ENCODE results near the gene TMC2. TPM values are rescaled to one million over a fixed set of nuclear protein-coding genes. Genes with fewer than 3 reads are reported as not detected.
A peak's percentile ranks its signal among the peaks of the same experiment; 100 is the strongest.
"Not testable (repeated sequence)": the region's sequence is repeated elsewhere in the genome, so short reads cannot be mapped to it uniquely, and the experiment has no call there.

Gene TMC2, protein sequence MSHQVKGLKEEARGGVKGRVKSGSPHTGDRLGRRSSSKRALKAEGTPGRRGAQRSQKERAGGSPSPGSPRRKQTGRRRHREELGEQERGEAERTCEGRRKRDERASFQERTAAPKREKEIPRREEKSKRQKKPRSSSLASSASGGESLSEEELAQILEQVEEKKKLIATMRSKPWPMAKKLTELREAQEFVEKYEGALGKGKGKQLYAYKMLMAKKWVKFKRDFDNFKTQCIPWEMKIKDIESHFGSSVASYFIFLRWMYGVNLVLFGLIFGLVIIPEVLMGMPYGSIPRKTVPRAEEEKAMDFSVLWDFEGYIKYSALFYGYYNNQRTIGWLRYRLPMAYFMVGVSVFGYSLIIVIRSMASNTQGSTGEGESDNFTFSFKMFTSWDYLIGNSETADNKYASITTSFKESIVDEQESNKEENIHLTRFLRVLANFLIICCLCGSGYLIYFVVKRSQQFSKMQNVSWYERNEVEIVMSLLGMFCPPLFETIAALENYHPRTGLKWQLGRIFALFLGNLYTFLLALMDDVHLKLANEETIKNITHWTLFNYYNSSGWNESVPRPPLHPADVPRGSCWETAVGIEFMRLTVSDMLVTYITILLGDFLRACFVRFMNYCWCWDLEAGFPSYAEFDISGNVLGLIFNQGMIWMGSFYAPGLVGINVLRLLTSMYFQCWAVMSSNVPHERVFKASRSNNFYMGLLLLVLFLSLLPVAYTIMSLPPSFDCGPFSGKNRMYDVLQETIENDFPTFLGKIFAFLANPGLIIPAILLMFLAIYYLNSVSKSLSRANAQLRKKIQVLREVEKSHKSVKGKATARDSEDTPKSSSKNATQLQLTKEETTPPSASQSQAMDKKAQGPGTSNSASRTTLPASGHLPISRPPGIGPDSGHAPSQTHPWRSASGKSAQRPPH
- not detected for total RNA-seq

DNA sequence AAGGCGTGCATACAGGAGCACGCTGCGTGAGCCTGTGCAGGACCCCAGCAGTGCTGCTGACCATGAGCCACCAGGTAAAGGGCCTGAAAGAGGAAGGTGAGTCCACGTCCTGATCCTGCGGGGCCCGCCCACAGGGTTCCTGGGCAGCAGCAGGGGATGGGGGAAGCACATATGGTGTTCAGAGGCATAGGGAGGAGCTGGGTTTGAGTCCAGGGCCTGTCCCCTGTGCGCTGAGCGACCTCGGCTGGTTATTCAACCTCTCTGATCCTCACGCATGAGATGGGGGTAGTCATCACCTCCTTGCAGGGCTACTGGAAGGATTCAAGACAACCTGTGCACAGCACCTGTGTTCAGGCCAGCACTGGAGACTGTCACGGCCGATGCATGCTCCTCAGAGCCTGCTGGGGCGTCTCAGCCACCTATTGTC lies at the start of gene TMC2:
Gene TMC2 (plus strand): TSS at position 14 of the 427 bp plus-strand sequence. CDS start 49 bp downstream, at position 63.
- Mint-ChIP-seq H3K27me3 (peaks cover 37% of the 10 kb centered on the region), H3K4me3 (no peak within 1 kb of the TSS), H3K36me3 (no peaks in the 10 kb centered on the region), H3K9me3 (no peaks in the 10 kb centered on the region), H3K27ac (no peak within 1 kb of the TSS), H3K4me1 (ENCODE audit: low read depth) (no peaks in the 10 kb centered on the region)
- POLR2A ChIA-PET = no interaction called here
- DNase-seq = no peak
- CTCF ChIA-PET = interaction anchor here (0.7 kb wide), 1 partner anchor 13 kb away, joined by 3 read pairs; no protein-coding TSS in a partner anchor
- intact Hi-C loops (cut with micrococcal nuclease) = no loop called here

GRCh38 chr20:2502808-2503384 lies 33.5 kb upstream of the TMC2 start:
- intact Hi-C loops (cut with micrococcal nuclease); H3K9me3 Mint-ChIP-seq; H3K27ac Mint-ChIP-seq; POLR2A ChIA-PET; H3K4me3 Mint-ChIP-seq; H3K4me1 Mint-ChIP-seq (ENCODE audit: low read depth); H3K27me3 Mint-ChIP-seq; DNase-seq: not testable (repeated sequence)
- CTCF ChIA-PET = interaction anchor here (2.1 kb wide), 1 partner anchor 18 kb away, joined by 8 read pairs; no protein-coding TSS in a partner anchor
- H3K36me3 Mint-ChIP-seq = peaks cover 16% of the 10 kb centered on the region

DNA sequence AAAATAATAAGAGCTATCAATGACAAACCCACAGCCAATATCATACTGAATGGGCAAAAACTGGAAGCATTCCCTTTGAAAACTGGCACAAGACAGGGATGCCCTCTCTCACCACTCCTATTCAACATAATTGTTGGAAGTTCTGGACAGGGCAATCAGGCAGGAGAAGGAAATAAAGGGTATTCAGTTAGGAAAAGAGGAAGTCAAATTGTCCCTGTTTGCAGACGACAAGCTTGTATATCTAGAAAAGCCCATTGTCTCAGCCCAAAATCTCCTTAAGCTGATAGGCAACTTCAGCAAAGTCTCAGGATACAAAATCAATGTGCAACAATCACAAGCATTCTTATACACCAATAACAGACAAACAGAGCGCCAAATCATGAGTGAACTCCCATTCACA lies 31.6 kb upstream of the TMC2 start:
- H3K27me3 Mint-ChIP-seq, H3K4me3 Mint-ChIP-seq, POLR2A ChIA-PET, DNase-seq, H3K27ac Mint-ChIP-seq, H3K9me3 Mint-ChIP-seq, H3K36me3 Mint-ChIP-seq: not testable (repeated sequence)
- CTCF ChIA-PET = interaction anchor here (1.3 to 1.8 kb wide), 2 partner anchors 15 to 17 kb away, joined by 4 to 6 read pairs; no protein-coding TSS in a partner anchor
- intact Hi-C loops (cut with micrococcal nuclease) = loop anchor here (5.0 kb wide), 1 partner anchor 147 kb away; the partner anchor contains the start of gene NOP56
- peaks cover 17% of the 10 kb centered on the region for H3K4me1 Mint-ChIP-seq (ENCODE audit: low read depth)

- H3K36me3 Mint-ChIP-seq, DNase-seq, H3K27ac Mint-ChIP-seq, POLR2A ChIA-PET, H3K4me3 Mint-ChIP-seq, H3K9me3 Mint-ChIP-seq, H3K27me3 Mint-ChIP-seq: not testable (repeated sequence)
- CTCF ChIA-PET = interaction anchor here (9.3 kb wide), 1 partner anchor 16 kb away, joined by 134 read pairs; no protein-coding TSS in a partner anchor
- peaks cover 17% of the 10 kb centered on the region for H3K4me1 Mint-ChIP-seq (ENCODE audit: low read depth)
- intact Hi-C loops (cut with micrococcal nuclease) = loop anchor here (5.0 kb wide), 1 partner anchor 146 kb away; the partner anchor contains the start of gene NOP56
Observed at GRCh38 chr20:2506426-2506825, 29.9 kb upstream of the TMC2 start.

DNA sequence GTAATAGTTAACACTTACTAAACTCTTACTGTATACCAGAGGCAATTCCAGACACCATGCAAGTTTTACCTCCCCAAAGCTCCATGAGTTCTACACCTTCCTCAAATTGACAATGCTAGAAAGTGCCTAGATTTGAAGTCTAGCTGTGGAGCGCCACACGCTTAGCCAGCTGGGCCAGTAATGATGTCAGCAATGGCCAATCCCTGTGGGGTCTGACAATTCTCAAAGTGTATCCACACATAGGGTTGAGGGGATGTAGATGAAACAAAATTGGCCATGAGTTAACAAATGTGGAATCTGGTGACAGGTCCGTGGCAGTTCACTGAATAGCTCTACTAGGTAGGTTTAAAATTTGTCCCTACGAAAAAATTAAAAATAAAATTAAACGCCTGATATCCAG lies 28.9 kb upstream of the TMC2 start:
- intact Hi-C loops (cut with micrococcal nuclease) = loop anchor here (5.0 kb wide), 1 partner anchor 145 kb away; the partner anchor contains the start of gene NOP56

DNA sequence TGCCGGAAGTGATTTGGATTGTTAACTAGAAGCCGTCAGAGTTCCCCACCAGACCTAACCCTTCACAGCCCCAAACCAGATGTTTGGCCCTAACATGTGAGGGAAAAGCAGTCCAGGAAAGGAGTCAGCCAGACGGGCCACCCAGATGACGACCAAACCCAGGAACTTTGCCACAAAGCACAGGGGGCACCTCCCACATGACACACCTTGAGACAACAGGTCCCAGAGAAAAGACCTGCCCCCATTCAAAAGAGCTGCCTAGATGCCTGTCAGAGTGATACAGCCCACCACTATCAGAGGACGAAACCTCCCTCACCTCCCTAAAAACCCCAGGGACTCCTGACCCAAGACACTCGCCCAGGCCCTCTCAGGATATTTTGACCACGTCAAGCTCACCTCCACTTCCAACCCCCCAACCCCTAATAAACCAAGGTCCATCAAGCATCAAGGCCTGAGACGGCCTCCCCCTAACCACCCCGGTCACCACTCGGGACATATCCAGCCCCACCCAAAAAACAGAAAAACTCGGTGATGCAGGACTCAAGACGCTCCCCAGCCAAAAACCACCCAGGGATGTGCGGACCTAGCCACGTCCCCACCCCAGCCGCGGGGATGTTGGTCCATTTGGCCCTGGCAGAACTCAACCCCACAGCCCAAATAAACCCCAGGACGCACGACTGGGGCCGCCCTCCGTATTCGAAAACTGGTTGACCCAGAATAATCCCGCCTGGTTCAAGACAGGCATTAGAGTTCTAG lies 28.3 kb upstream of the TMC2 start:
- CTCF ChIA-PET = interaction anchor here (1.1 to 9.3 kb wide), 2 partner anchors 14 to 37 kb away, joined by 6 to 134 read pairs; partner anchors contain the start of gene SNRPB
- H3K4me3 Mint-ChIP-seq = peak overlapping the region; percentile 100
- H3K27ac Mint-ChIP-seq = peak overlapping the region; percentile 94
- H3K4me1 Mint-ChIP-seq (ENCODE audit: low read depth) = peaks cover 17% of the 10 kb centered on the region
- no peaks in the 10 kb centered on the region for H3K9me3 Mint-ChIP-seq
- DNase-seq = no peak
- intact Hi-C loops (cut with micrococcal nuclease) = loop anchor here (5.0 kb wide), 1 partner anchor 144 kb away; the partner anchor contains the start of gene NOP56
- H3K27me3 Mint-ChIP-seq = peaks cover 7% of the 10 kb centered on the region
- POLR2A ChIA-PET = interaction anchor here (1.8 kb wide), 1 partner anchor 38 kb away, joined by 10 read pairs; the partner anchor contains the start of gene SNRPB
- peaks cover 1% of the 10 kb centered on the region for H3K36me3 Mint-ChIP-seq

More for the DNA sequence above, 28.9 kb upstream of the TMC2 start:
- peak overlapping the region; percentile 100 for H3K4me3 Mint-ChIP-seq
- DNase-seq = no peak
- CTCF ChIA-PET = interaction anchor here (1.1 to 9.3 kb wide), 2 partner anchors 15 to 37 kb away, joined by 6 to 134 read pairs; partner anchors contain the start of gene SNRPB
- H3K36me3 Mint-ChIP-seq = peaks cover 1% of the 10 kb centered on the region
- H3K4me1 Mint-ChIP-seq (ENCODE audit: low read depth) = peaks cover 17% of the 10 kb centered on the region
- peaks cover 7% of the 10 kb centered on the region for H3K27me3 Mint-ChIP-seq
- no peak overlapping the region for H3K27ac Mint-ChIP-seq
- no peaks in the 10 kb centered on the region for H3K9me3 Mint-ChIP-seq
- POLR2A ChIA-PET = interaction anchor here (1.8 kb wide), 1 partner anchor 37 kb away, joined by 10 read pairs; the partner anchor contains the start of gene SNRPB

DNA sequence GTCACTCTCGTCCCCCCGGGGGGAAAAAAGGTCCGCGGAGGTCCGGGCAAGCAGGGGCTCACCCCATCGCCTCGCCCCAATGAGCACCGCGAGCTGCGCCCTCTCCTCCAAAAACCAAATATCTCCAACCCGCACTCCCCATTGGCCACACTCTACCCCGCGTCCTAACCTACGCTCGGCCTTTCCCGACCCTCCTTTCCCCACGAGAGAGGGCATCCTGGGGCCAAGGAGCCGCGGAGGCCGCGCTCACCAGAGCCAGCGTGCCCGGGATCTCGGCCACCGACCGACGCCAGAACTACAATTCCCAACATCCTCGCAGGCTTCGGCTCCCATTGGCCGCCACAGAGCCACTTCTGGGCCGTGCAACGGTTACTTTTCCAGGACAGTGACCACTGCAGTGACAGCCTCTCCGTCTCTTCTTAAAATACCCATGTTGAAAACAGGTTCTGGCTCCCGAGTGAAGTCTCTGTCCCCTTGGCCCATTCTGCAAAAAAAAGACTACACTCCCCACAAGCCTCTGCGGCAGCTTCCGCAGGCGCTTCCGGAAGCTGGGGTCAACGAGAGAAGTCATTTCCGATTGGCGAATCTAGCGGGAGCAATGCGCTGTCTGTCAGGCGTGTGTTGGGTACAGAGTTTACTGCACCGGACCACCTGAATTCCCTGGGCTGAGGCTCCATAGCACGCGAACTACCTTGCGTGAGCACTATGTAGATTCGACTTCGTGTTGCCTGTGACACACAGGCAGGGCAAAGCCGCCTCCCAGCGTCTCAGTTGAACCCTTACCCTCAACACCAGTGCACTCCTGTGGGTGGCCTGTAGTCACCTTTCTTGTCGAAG lies 27.5 kb upstream of the TMC2 start, which contains the start of gene ZNF343:
Gene ZNF343 (minus strand): TSS at position 285 of the 837 bp plus-strand sequence. CDS start 15,020 bp downstream, outside the sequence.
- Mint-ChIP-seq H3K4me1 (ENCODE audit: low read depth) (peaks cover 17% of the 10 kb centered on the region), H3K36me3 (peaks cover 1% of the 10 kb centered on the region), H3K4me3 (peak within 1 kb of the TSS; percentile 100), H3K27me3 (peaks cover 8% of the 10 kb centered on the region), H3K27ac (peak within 1 kb of the TSS; percentile 94), H3K9me3 (no peaks in the 10 kb centered on the region)
- ChIA-PET CTCF (interaction anchor here (9.3 kb wide), 1 partner anchor 14 kb away, joined by 134 read pairs; no protein-coding TSS in a partner anchor), POLR2A (interaction anchor here (1.0 to 1.8 kb wide), 3 partner anchors 10 to 38 kb away, joined by 3 to 10 read pairs (median 4); partner anchors contain the start of gene SNRPB)
- peak; percentile 86 for DNase-seq
- intact Hi-C loops (cut with micrococcal nuclease) = loop anchor here (1.0 to 5.0 kb wide), 3 partner anchors 15 to 143 kb away; partner anchors contain the start of genes NOP56 and SNRPB

GRCh38 chr20:2509468-2509781 lies 26.9 kb upstream of the TMC2 start:
- intact Hi-C loops (cut with micrococcal nuclease) = loop anchor here (1.0 to 5.0 kb wide), 3 partner anchors 15 to 143 kb away; partner anchors contain the start of genes NOP56 and SNRPB
- CTCF ChIA-PET = interaction anchor here (9.3 kb wide), 1 partner anchor 13 kb away, joined by 134 read pairs; no protein-coding TSS in a partner anchor
- H3K4me1 Mint-ChIP-seq (ENCODE audit: low read depth) = peaks cover 17% of the 10 kb centered on the region

DNA sequence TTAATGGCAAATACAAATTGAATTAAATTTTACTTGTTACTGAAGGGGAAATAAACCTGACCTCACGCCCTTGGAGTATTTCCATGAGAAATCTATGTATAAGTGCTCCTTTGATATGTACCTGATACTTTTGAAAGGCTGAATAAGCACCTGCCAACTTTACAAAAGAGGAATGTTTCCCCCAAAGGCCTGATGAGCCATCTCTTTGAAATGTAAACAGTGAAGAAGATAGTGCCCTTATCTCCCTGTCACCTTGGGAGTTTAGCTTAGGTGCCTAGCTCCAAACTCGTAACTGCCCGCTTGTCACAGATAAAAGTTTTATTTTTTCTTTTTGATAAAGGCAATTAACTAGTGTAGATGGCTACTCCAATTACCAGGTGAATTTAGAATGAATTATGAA lies 26.6 kb upstream of the TMC2 start:
- intact Hi-C loops (cut with micrococcal nuclease) = loop anchor here (1.0 to 5.0 kb wide), 3 partner anchors 15 to 143 kb away; partner anchors contain the start of genes NOP56 and SNRPB
- H3K4me3 Mint-ChIP-seq = peak overlapping the region; percentile 100
- peaks cover 8% of the 10 kb centered on the region for H3K27me3 Mint-ChIP-seq

More at GRCh38 chr20:2509468-2509781, 26.9 kb upstream of the TMC2 start:
- no peak for DNase-seq
- H3K4me3 Mint-ChIP-seq = peak overlapping the region; percentile 100
- H3K9me3 Mint-ChIP-seq = no peaks in the 10 kb centered on the region
- H3K27ac Mint-ChIP-seq = peak overlapping the region; percentile 94
- POLR2A ChIA-PET = interaction anchor here (1.0 to 1.8 kb wide), 3 partner anchors 10 to 39 kb away, joined by 3 to 10 read pairs (median 4); partner anchors contain the start of gene SNRPB
- H3K27me3 Mint-ChIP-seq = peaks cover 8% of the 10 kb centered on the region
- H3K36me3 Mint-ChIP-seq = peaks cover 1% of the 10 kb centered on the region

More for the DNA sequence above, 26.6 kb upstream of the TMC2 start:
- ChIA-PET CTCF (interaction anchor here (9.3 kb wide), 1 partner anchor 13 kb away, joined by 134 read pairs; no protein-coding TSS in a partner anchor), POLR2A (interaction anchor here (1.2 kb wide), 1 partner anchor 10 kb away, joined by 3 read pairs; no protein-coding TSS in a partner anchor)
- DNase-seq = no peak
- peaks cover 15% of the 10 kb centered on the region for H3K4me1 Mint-ChIP-seq (ENCODE audit: low read depth)
- no peaks in the 10 kb centered on the region for H3K9me3 Mint-ChIP-seq
- H3K36me3 Mint-ChIP-seq = peaks cover 1% of the 10 kb centered on the region
- no peak overlapping the region for H3K27ac Mint-ChIP-seq
